Astrocyte of the spinal cord (primary cell): Measurements from ENCODE around the gene PEMT.
A peak's percentile ranks its signal among the peaks of the same experiment; 100 is the strongest.

Experiments
- DNase-seq: peaks from one replicate; pipeline ENCODE4 v3.0.0; 2011; ENCODE audit warnings: low read depth, low spot score
- H3K4me3 ChIP-seq: 2 replicates; pipeline ENCODE4 v1.5.1; 2011; ENCODE audit warnings: low read depth, mild to moderate bottlenecking, low read length, moderate library complexity
- in situ Hi-C: cut with HindIII; loops from 2 replicates; pipeline ENCODE4 v1.10.0; 2017; ENCODE audit warnings: low sequenced_read_pairs
- TF ChIP-seq, protein P1 (sequence below): IDR thresholded peaks from 2 replicates; pipeline ENCODE4 v1.5.1; 2012; ENCODE audit warnings: low read depth, mild to moderate bottlenecking, low read length, inconsistent platforms

Gene PEMT

DNA sequence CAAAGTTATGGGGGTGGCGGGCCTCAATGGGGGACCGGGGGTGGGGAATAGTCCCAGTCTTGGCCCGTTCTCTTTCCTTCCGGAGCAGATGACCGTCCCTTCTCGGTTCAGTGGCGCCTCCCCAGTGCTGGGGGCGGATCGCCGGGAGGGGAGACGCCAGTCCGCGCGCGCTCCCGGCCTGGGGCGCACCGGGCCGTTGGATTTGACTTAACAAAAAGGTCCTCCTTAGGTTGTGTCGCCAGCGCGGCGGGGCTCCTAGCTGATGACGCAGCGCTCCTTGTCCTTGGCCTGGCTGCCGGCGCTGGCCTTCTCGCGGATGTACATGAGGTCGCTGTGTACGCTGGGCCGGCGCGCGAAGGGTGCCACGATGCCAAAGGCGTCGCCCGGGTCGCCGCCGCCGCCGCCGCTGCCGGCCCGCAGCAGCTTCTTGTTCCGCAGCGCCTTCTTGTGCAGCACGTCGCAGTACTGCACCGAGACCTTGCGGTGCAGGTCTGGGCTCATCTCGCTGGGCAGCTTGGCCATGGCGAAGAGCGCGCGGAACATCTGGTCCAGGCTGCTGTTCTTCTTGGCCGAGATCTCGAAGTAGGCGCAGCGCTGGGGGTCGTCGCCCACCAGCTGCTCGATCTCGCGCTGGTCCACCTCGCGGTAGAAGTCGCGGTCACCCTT is 96.5 kb downstream of the PEMT start:
- peak; percentile 37 for DNase-seq
- in situ Hi-C loops: no loop called here
- H3K4me3 ChIP-seq: peak overlapping the region; percentile 29
- TF ChIP-seq, protein P1, sequence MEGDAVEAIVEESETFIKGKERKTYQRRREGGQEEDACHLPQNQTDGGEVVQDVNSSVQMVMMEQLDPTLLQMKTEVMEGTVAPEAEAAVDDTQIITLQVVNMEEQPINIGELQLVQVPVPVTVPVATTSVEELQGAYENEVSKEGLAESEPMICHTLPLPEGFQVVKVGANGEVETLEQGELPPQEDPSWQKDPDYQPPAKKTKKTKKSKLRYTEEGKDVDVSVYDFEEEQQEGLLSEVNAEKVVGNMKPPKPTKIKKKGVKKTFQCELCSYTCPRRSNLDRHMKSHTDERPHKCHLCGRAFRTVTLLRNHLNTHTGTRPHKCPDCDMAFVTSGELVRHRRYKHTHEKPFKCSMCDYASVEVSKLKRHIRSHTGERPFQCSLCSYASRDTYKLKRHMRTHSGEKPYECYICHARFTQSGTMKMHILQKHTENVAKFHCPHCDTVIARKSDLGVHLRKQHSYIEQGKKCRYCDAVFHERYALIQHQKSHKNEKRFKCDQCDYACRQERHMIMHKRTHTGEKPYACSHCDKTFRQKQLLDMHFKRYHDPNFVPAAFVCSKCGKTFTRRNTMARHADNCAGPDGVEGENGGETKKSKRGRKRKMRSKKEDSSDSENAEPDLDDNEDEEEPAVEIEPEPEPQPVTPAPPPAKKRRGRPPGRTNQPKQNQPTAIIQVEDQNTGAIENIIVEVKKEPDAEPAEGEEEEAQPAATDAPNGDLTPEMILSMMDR: no peak

DNA sequence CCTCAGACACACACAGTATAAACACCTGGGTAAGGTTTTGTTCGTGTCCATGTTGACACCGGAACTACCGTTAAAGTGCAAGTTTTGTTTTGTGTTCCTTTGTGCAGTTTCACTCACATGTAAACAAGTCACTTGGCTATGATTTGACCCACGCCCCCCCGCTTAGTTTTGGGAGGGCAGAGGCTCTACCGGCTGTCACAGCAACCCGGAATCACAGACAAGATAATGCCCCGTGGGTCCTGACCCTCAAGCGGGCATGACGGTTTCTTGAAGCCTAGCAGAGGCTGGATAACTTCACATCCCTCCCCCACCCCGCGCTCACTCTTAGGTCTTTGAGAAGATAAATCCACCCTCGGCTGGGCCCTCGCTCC is 97.0 kb downstream of the PEMT start:
- peak overlapping the region; percentile 24 for H3K4me3 ChIP-seq
- in situ Hi-C loops: no loop called here
- TF ChIP-seq, protein P1: no peak
- peak; percentile 14 for DNase-seq

DNA sequence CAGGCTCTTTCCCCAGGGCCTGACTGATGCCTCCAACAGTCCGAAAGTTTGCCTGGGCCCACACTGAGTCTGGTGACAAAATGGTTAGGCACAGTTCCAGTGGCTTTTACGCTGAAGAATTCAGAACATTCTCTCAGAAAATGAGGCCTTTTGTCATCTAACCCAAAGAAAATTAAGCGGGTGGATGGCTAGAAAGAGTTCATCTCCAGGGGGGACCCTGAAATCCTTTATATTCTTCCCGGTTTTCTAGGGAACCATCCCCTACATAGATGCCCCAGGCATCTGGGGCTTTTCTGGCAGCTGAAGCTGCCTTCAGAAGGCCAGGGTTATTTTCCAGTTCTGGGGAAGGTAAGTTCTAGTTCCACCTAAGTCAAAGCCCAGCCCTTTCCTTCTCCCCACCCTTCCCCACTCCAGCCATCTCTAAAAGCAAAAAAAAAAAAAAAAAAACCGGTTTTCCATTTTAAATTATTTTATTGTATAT is 97.5 kb downstream of the PEMT start:
- H3K4me3 ChIP-seq: no peak overlapping the region
- TF ChIP-seq, protein P1: no peak
- in situ Hi-C loops: no loop called here
- no peak for DNase-seq

DNA sequence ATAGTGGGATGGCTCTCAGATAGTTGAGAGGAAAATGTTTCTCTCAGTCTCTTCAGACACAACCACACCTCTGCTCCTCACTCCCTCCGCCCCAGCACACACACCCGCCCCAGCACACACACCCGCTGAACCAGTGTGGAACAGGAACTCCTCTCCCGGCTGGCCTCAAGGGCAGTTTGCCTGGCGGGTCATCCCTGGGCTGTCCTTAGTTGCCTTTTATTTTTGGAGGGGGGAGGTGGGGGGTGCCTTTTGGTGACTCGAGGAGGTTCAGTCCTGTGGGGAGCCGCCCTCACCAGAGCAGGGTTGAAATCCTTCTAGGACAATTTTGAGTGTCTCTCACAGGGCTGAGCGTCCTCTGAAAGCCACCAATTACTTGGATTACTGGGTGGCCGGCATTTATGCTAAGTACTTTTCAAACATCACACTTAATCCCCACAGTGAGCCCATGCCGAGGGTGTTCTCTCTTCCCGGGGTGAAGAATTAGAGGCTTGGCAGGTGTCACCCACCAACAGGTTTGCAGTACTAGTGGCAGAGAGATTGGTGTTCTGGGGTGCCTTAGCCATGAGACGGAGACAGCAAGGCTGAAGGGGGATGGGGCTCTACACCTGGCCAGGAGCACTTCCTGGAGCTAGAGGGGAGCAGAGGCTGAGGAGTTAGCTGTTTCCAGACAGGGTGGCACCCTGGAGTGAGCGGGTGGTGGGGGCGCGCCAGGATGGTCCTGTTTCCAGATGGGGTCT is 98.1 kb downstream of the PEMT start:
- in situ Hi-C loops: no loop called here
- no peak overlapping the region for H3K4me3 ChIP-seq
- TF ChIP-seq, protein P1: no peak
- no peak for DNase-seq

DNA sequence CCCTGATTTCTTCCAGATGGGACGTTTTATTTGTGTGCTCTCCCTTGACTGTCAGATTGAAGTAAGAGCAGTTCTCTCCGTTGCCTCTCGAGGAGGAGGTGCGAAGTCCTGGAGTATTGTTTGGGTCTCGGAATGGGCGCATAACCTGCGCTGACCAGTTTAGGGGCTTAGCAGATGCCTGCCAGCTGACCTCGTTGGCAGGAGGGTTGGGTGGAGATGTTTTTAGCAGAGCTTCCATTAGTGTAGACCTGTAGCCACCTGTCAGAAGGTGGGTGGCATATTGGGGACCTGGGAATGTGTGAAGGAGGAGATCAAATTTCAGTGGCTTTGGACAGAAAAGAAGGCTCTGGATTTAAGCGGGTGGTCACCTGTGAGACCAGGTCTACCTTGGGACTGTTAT is 98.9 kb downstream of the PEMT start:
- H3K4me3 ChIP-seq: no peak overlapping the region
- in situ Hi-C loops: no loop called here
- TF ChIP-seq, protein P1: no peak
- DNase-seq: no peak

DNA sequence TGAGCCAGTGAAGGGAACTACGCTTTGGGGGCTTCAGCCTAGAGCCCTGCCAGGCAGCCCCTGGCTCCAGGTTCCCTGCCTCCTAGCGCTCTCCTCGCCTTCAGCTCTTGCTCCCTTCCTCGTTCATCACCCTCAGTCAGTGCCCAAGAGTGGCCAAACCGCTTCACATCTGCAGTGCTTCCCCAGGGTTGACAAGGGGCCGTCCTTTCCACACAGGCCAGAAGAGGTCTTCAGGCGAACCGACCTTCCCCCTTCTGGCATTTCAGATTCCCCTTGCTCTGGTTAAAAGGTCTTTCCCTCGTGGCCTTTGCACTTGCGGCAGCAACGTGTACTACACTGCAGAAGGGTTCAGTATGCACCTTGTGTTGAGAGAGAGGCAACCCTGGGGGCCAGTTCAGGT is 99.4 kb downstream of the PEMT start:
- H3K4me3 ChIP-seq: no peak overlapping the region
- no peak for DNase-seq
- TF ChIP-seq, protein P1: no peak
- in situ Hi-C loops: no loop called here
